Measurements from ENCODE around the gene NLK.

NLK gene

DNA sequence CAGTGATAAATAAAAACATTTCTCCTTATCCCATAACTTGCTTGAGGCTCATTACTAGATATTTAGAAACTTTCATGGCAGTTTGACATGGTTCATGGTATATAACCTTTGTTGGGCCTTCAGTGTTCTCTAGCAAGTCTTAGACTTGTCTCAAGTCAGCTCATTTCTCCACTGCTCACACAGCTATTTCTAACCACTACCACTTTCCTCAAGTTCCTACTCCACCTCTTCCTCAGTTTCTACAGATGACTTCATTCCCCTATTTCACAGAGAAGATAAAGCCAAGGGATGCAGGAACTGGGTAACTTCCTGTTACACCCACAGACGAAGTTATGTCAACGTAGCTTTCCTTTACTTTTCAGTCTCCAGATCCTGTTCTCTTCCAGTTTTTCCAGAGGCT is 23.2 kb downstream of the NLK start:
- Histone ChIP-seq H3K9me3 (ENCODE audit: control extremely low read depth in 1 of 5, control insufficient read depth in 4 of 5, insufficient read depth in 2 of 5, low read depth in 1 of 5, low read length in 4 of 5) (peaks cover 0 to 1% (median 0%) of the 10 kb centered on the region in 5 experiments), H3K36me3 (ENCODE audit: control insufficient read depth in 4 of 4, insufficient read depth in 4 of 4, low read length in 3 of 4) (peaks cover 0 to 6% (median under 1%) of the 10 kb centered on the region in 4 experiments), H3K27me3 (replicated peaks in 2 of 5; ENCODE audit: control insufficient read depth in 4 of 5, insufficient read depth in 5 of 5, low read length in 4 of 5) (no peaks in the 10 kb centered on the region), H3K4me1 (ENCODE audit: control extremely low read depth in 1 of 4, control insufficient read depth in 4 of 4, insufficient read depth in 4 of 4, low read length in 3 of 4) (peaks cover 0 to 4% (median 2%) of the 10 kb centered on the region in 4 experiments), H3K4me3 (ENCODE audit: control insufficient read depth in 1 of 7, extremely low read depth in 1 of 7, insufficient read depth in 4 of 7, low read depth in 2 of 7, low read length in 6 of 7) (no peak overlapping the region), H3K27ac (ENCODE audit: insufficient read depth in 1 of 2, low read depth in 1 of 2, low read length in 2 of 2, poor library complexity in 1 of 2, severe bottlenecking in 2 of 2) (no peak overlapping the region)
- whole genome bisulfite sequencing (ENCODE audit: insufficient coverage) = 35% methylated on average over 2 of the region's 2 CpGs
- POLR2A ChIA-PET = interaction anchor here (0.7 kb wide), 1 partner anchor 24 kb away, joined by 3 read pairs; no protein-coding TSS in a partner anchor
- CTCF ChIA-PET = interaction anchor here (0.7 to 1.5 kb wide), 3 partner anchors 10 to 85 kb away, joined by 3 read pairs; no protein-coding TSS in a partner anchor
- no peak for DNase-seq

- H3K4me1 ChIP-seq (ENCODE audit: control extremely low read depth in 1 of 4, control insufficient read depth in 4 of 4, insufficient read depth in 4 of 4, low read length in 3 of 4) = peaks cover 0 to 4% (median 2%) of the 10 kb centered on the region in 4 experiments
- DNase-seq = no peak
- ChIA-PET POLR2A (no interaction called here), CTCF (interaction anchor here (1.6 kb wide), 1 partner anchor 12 kb away, joined by 3 read pairs; no protein-coding TSS in a partner anchor)
- H3K27me3 ChIP-seq (replicated peaks in 2 of 5; ENCODE audit: control insufficient read depth in 4 of 5, insufficient read depth in 5 of 5, low read length in 4 of 5) = no peaks in the 10 kb centered on the region
- no peak overlapping the region for H3K27ac ChIP-seq (ENCODE audit: insufficient read depth in 1 of 2, low read depth in 1 of 2, low read length in 2 of 2, poor library complexity in 1 of 2, severe bottlenecking in 2 of 2)
- WGBS (ENCODE audit: insufficient coverage) = no CpG with 5 or more reads among the region's 1 CpG
- H3K36me3 ChIP-seq (ENCODE audit: control insufficient read depth in 4 of 4, insufficient read depth in 4 of 4, low read length in 3 of 4) = peaks cover 0 to 12% (median 4%) of the 10 kb centered on the region in 4 experiments
- H3K4me3 ChIP-seq (ENCODE audit: control insufficient read depth in 1 of 7, extremely low read depth in 1 of 7, insufficient read depth in 4 of 7, low read depth in 2 of 7, low read length in 6 of 7) = no peak overlapping the region
- peaks cover 0 to 12% (median 3%) of the 10 kb centered on the region in 5 experiments for H3K9me3 ChIP-seq (ENCODE audit: control extremely low read depth in 1 of 5, control insufficient read depth in 4 of 5, insufficient read depth in 2 of 5, low read depth in 1 of 5, low read length in 4 of 5)
Observed at GRCh38 chr17:28069061-28069460, 26.6 kb downstream of the NLK start.

DNA sequence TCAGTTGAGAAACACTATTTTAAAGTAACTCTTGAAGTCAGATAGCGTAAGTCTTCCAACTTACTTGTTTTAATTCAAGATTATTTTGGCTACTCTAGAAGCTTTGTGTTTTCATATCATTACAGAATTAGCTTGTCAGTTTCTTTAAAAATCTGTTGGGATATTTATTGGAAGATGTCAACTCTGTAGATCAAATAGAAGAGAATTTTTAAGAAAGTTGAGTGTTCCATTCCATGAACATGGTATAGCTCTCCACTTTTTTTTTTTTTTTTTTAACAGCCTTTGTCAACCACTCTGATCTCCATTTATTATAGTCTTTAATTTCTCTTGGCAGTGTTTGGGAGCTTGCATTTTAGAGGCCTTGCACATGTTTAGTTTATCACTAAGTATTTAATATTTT is 28.7 kb downstream of the NLK start:
- WGBS (ENCODE audit: insufficient coverage) = no CpG with 5 or more reads among the region's 1 CpG
- ChIA-PET POLR2A (interaction anchor here (0.6 kb wide), 1 partner anchor 23 kb away, joined by 3 read pairs; no protein-coding TSS in a partner anchor), CTCF (interaction anchor here (0.8 to 1.0 kb wide), 4 partner anchors 13 to 40 kb away, joined by 3 to 6 read pairs (median 3); partner anchors contain the start of gene NLK)
- H3K36me3 ChIP-seq (ENCODE audit: control insufficient read depth in 4 of 4, insufficient read depth in 4 of 4, low read length in 3 of 4) = peaks cover 0 to 6% (median 4%) of the 10 kb centered on the region in 4 experiments
- H3K4me3 ChIP-seq (ENCODE audit: control insufficient read depth in 1 of 7, extremely low read depth in 1 of 7, insufficient read depth in 4 of 7, low read depth in 2 of 7, low read length in 6 of 7) = no peak overlapping the region
- H3K27me3 ChIP-seq (replicated peaks in 2 of 5; ENCODE audit: control insufficient read depth in 4 of 5, insufficient read depth in 5 of 5, low read length in 4 of 5) = no peaks in the 10 kb centered on the region
- no peak for DNase-seq
- H3K27ac ChIP-seq (ENCODE audit: insufficient read depth in 1 of 2, low read depth in 1 of 2, low read length in 2 of 2, poor library complexity in 1 of 2, severe bottlenecking in 2 of 2) = no peak overlapping the region
- H3K4me1 ChIP-seq (ENCODE audit: control extremely low read depth in 1 of 4, control insufficient read depth in 4 of 4, insufficient read depth in 4 of 4, low read length in 3 of 4) = peaks cover 0 to 4% (median 0%) of the 10 kb centered on the region in 4 experiments
- peaks cover 0 to 12% (median 3%) of the 10 kb centered on the region in 5 experiments for H3K9me3 ChIP-seq (ENCODE audit: control extremely low read depth in 1 of 5, control insufficient read depth in 4 of 5, insufficient read depth in 2 of 5, low read depth in 1 of 5, low read length in 4 of 5)

- H3K27me3 ChIP-seq (replicated peaks in 2 of 5; ENCODE audit: control insufficient read depth in 4 of 5, insufficient read depth in 5 of 5, low read length in 4 of 5) = no peaks in the 10 kb centered on the region
- DNase-seq = peak in 2 of 3 donors; percentile 60 to 76
- H3K27ac ChIP-seq (ENCODE audit: insufficient read depth in 1 of 2, low read depth in 1 of 2, low read length in 2 of 2, poor library complexity in 1 of 2, severe bottlenecking in 2 of 2) = no peak overlapping the region
- H3K36me3 ChIP-seq (ENCODE audit: control insufficient read depth in 4 of 4, insufficient read depth in 4 of 4, low read length in 3 of 4) = peaks cover 0 to 6% (median 4%) of the 10 kb centered on the region in 4 experiments
- CTCF ChIA-PET = no interaction called here
- WGBS (ENCODE audit: insufficient coverage) = 96% methylated on average over 4 of the region's 6 CpGs
- no peak overlapping the region for H3K4me3 ChIP-seq (ENCODE audit: control insufficient read depth in 1 of 7, extremely low read depth in 1 of 7, insufficient read depth in 4 of 7, low read depth in 2 of 7, low read length in 6 of 7)
- POLR2A ChIA-PET = no interaction called here
- peaks cover 0 to 12% (median 3%) of the 10 kb centered on the region in 5 experiments for H3K9me3 ChIP-seq (ENCODE audit: control extremely low read depth in 1 of 5, control insufficient read depth in 4 of 5, insufficient read depth in 2 of 5, low read depth in 1 of 5, low read length in 4 of 5)
- H3K4me1 ChIP-seq (ENCODE audit: control extremely low read depth in 1 of 4, control insufficient read depth in 4 of 4, insufficient read depth in 4 of 4, low read length in 3 of 4) = peaks cover 0 to 4% (median 0%) of the 10 kb centered on the region in 4 experiments
Observed at GRCh38 chr17:28071891-28072606, 29.6 kb downstream of the NLK start.

GRCh38 chr17:28072936-28073533 is 30.6 kb downstream of the NLK start:
- DNase-seq = no peak
- no CpG with 5 or more reads among the region's 2 CpGs for WGBS (ENCODE audit: insufficient coverage)
- no peak overlapping the region for H3K4me3 ChIP-seq (ENCODE audit: control insufficient read depth in 1 of 7, extremely low read depth in 1 of 7, insufficient read depth in 4 of 7, low read depth in 2 of 7, low read length in 6 of 7)
- ChIA-PET POLR2A (no interaction called here), CTCF (no interaction called here)
- H3K36me3 ChIP-seq (ENCODE audit: control insufficient read depth in 4 of 4, insufficient read depth in 4 of 4, low read length in 3 of 4) = peaks cover 0 to 10% (median 4%) of the 10 kb centered on the region in 4 experiments
- peaks cover 0 to 4% (median under 1%) of the 10 kb centered on the region in 4 experiments for H3K4me1 ChIP-seq (ENCODE audit: control extremely low read depth in 1 of 4, control insufficient read depth in 4 of 4, insufficient read depth in 4 of 4, low read length in 3 of 4)
- H3K9me3 ChIP-seq (ENCODE audit: control extremely low read depth in 1 of 5, control insufficient read depth in 4 of 5, insufficient read depth in 2 of 5, low read depth in 1 of 5, low read length in 4 of 5) = peaks cover 0 to 12% (median 3%) of the 10 kb centered on the region in 5 experiments
- H3K27ac ChIP-seq (ENCODE audit: insufficient read depth in 1 of 2, low read depth in 1 of 2, low read length in 2 of 2, poor library complexity in 1 of 2, severe bottlenecking in 2 of 2) = no peak overlapping the region
- no peaks in the 10 kb centered on the region for H3K27me3 ChIP-seq (replicated peaks in 2 of 5; ENCODE audit: control insufficient read depth in 4 of 5, insufficient read depth in 5 of 5, low read length in 4 of 5)

DNA sequence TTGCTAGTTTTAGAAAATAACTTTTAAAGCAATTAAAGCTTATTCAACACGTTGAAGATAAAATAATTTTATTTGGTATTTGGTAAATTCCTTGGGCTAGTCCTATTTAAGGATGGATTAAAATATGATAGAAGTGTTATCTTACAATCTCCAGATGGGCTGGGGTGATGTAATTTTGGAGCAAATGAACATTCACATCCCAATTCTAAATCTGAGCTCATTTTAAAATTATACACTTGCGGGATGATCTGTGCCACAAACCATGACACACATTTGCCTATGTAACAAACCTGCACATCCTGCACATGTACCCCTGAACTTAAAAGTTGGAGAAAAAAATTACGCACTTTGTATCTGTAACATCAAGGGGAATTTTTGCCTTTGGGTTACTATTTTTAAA is 31.5 kb downstream of the NLK start:
- ChIA-PET CTCF (no interaction called here), POLR2A (no interaction called here)
- H3K4me1 ChIP-seq (ENCODE audit: control extremely low read depth in 1 of 4, control insufficient read depth in 4 of 4, insufficient read depth in 4 of 4, low read length in 3 of 4) = peaks cover 3 to 7% (median 4%) of the 10 kb centered on the region in 4 experiments
- H3K4me3 ChIP-seq (ENCODE audit: control insufficient read depth in 1 of 7, extremely low read depth in 1 of 7, insufficient read depth in 4 of 7, low read depth in 2 of 7, low read length in 6 of 7) = no peak overlapping the region
- H3K36me3 ChIP-seq (ENCODE audit: control insufficient read depth in 4 of 4, insufficient read depth in 4 of 4, low read length in 3 of 4) = peaks cover 0 to 12% (median 4%) of the 10 kb centered on the region in 4 experiments
- WGBS (ENCODE audit: insufficient coverage) = 100% methylated on average over 1 of the region's 3 CpGs
- H3K9me3 ChIP-seq (ENCODE audit: control extremely low read depth in 1 of 5, control insufficient read depth in 4 of 5, insufficient read depth in 2 of 5, low read depth in 1 of 5, low read length in 4 of 5) = peaks cover 0 to 12% (median 3%) of the 10 kb centered on the region in 5 experiments
- no peaks in the 10 kb centered on the region for H3K27me3 ChIP-seq (replicated peaks in 2 of 5; ENCODE audit: control insufficient read depth in 4 of 5, insufficient read depth in 5 of 5, low read length in 4 of 5)
- no peak for DNase-seq
- H3K27ac ChIP-seq (ENCODE audit: insufficient read depth in 1 of 2, low read depth in 1 of 2, low read length in 2 of 2, poor library complexity in 1 of 2, severe bottlenecking in 2 of 2) = no peak overlapping the region

Data from common myeloid progenitor, CD34-positive (primary cell).